PC-9 (cell line): Measurements from ENCODE around the gene KCNQ5. TPM values are rescaled to one million over a fixed set of nuclear protein-coding genes. Genes with fewer than 3 reads are reported as not detected.

Experiments used
- BruUV-seq: library from RNA; stranded (reverse); fragments of 400-500 nt; replicated peaks from 2 replicates; lab custom pipeline; 2021; lab: Mats Ljungman, UMichigan
- CTCF ChIA-PET: fragments of 300-600 bp; sonication (Branson Sonifier 250); formaldehyde crosslinking; loops from one replicate; lab custom pipeline; 2022; ENCODE audit warnings: antibody characterized with exemption; lab: Charles Lee
- POLR2A ChIA-PET: fragments of 300-600 bp; sonication (Branson Sonifier 250); formaldehyde crosslinking; loops from one replicate; lab custom pipeline; 2022; ENCODE audit warnings: antibody characterized with exemption; ENCODE audit not compliant: unreplicated experiment; lab: Charles Lee
- DNase-seq, 2 experiments: peaks; one replicate each; pipeline versions ENCODE4 v3.0.0 to v3.0.0-alpha.2; 2015 to 2022; ENCODE audit warnings: mixed read lengths in 1 of 2
- H2AFZ ChIP-seq: fragments of 200-600 bp; sonication (generic); 2 replicates; pipeline ENCODE4 v1.8.1; 2017; ENCODE audit warnings: antibody characterized with exemption
- H3F3A ChIP-seq: fragments of 200-600 bp; sonication (generic); 2 replicates; pipeline ENCODE4 v1.8.1; 2017; ENCODE audit warnings: antibody characterized with exemption, mild to moderate bottlenecking, low read depth; ENCODE audit not compliant: insufficient read depth
- H3K27ac ChIP-seq: fragments of 200-600 bp; sonication (generic); 2 replicates; pipeline ENCODE4 v1.6.1; 2016; ENCODE audit warnings: mixed run types
- H3K27me3 ChIP-seq: fragments of 200-600 bp; sonication (generic); 2 replicates; pipeline ENCODE4 v1.6.1; 2016; ENCODE audit warnings: low read depth, mixed run types; ENCODE audit not compliant: insufficient read depth
- H3K36me3 ChIP-seq: fragments of 200-600 bp; sonication (generic); 2 replicates; pipeline ENCODE4 v1.6.1; 2016; ENCODE audit warnings: low read depth, mixed run types
- H3K4me1 ChIP-seq: fragments of 200-600 bp; sonication (generic); replicated peaks from 2 replicates; pipeline ENCODE4 v1.6.1; 2016; ENCODE audit warnings: mixed run types; ENCODE audit not compliant: insufficient read depth
- H3K4me2 ChIP-seq: fragments of 200-600 bp; sonication (generic); 2 replicates; pipeline ENCODE4 v1.6.1; 2017; ENCODE audit warnings: mixed run types
- H3K4me3 ChIP-seq: fragments of 200-600 bp; sonication (generic); 2 replicates; pipeline ENCODE4 v1.6.1; 2016; ENCODE audit warnings: mixed run types
- H3K79me2 ChIP-seq: fragments of 200-600 bp; sonication (generic); 2 replicates; pipeline ENCODE4 v1.6.1; 2017; ENCODE audit warnings: low read depth, mixed run types
- H3K9me2 ChIP-seq: fragments of 200-600 bp; sonication (generic); 2 replicates; pipeline ENCODE4 v1.8.1; 2017; ENCODE audit warnings: mild to moderate bottlenecking; ENCODE audit not compliant: insufficient read depth
- H3K9me3 ChIP-seq: fragments of 200-600 bp; sonication (generic); 2 replicates; pipeline ENCODE4 v1.8.1; 2016; ENCODE audit warnings: low read depth; ENCODE audit not compliant: insufficient read depth
- H4K20me1 ChIP-seq: fragments of 200-600 bp; sonication (generic); 2 replicates; pipeline ENCODE4 v1.8.1; 2017; ENCODE audit not compliant: insufficient read depth
- EZH2 ChIP-seq: fragments of 200-600 bp; sonication (generic); IDR thresholded peaks from 2 replicates; pipeline ENCODE4 v1.8.0; 2017; ENCODE audit warnings: antibody characterized with exemption, low read depth
- intact Hi-C: fragments of 100-400 bp; cut with micrococcal nuclease; formaldehyde crosslinking; loops from one replicate; pipeline ENCODE4 v1.10.0; 2022; ENCODE audit not compliant: unreplicated experiment
- total RNA-seq: library from RNA; stranded (reverse); gene quantifications from 2 replicates; pipeline ENCODE4 v1.2.3, GENCODE V29; 2021
- TF ChIP-seq, protein P1 (sequence below): fragments of 200-600 bp; sonication (generic); conservative IDR thresholded peaks from 2 replicates; pipeline ENCODE4 v1.6.1; 2017; ENCODE audit warnings: mixed run types, antibody characterized with exemption, mild to moderate bottlenecking, moderate library complexity

The KCNQ5 gene
- total RNA-seq, 1 experiment from 2014 or later = 0.20 TPM

DNA sequence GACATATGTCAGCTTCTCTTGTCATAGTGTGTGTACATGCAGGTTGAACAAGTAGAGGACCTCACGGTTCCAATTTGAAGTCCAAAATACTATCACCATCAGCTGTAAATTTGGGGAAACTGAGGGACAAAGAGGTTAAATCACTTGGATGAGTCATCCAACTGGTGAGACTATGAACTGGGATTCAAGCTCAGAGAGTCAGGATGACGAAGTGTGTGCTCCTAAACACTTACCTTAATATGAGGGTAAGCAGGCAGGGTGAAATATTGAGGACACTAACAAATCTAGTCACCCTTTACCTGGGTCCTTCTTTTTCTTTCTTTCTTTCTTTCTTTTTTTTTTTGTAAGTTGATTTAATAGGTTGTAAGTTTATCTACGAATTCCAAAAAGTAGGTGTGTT is 198.3 kb downstream of the KCNQ5 start:
- CTCF ChIA-PET = no interaction called here
- Histone ChIP-seq H3K36me3 (no peaks in the 10 kb centered on the region), H3K9me2 (no peaks in the 10 kb centered on the region), H3K27ac (no peak overlapping the region), H3K79me2 (no peaks in the 10 kb centered on the region), H3K9me3 (no peaks in the 10 kb centered on the region; the same call in 1 of the 2 replicates), H4K20me1 (no peaks in the 10 kb centered on the region), H2AFZ (no peak overlapping the region), H3F3A (no peaks in the 10 kb centered on the region), H3K4me1 (no peaks in the 10 kb centered on the region), H3K27me3 (no peaks in the 10 kb centered on the region), H3K4me3 (no peak overlapping the region), H3K4me2 (no peak overlapping the region)
- BruUV-seq = no TSS peak
- TF ChIP-seq, protein P1, sequence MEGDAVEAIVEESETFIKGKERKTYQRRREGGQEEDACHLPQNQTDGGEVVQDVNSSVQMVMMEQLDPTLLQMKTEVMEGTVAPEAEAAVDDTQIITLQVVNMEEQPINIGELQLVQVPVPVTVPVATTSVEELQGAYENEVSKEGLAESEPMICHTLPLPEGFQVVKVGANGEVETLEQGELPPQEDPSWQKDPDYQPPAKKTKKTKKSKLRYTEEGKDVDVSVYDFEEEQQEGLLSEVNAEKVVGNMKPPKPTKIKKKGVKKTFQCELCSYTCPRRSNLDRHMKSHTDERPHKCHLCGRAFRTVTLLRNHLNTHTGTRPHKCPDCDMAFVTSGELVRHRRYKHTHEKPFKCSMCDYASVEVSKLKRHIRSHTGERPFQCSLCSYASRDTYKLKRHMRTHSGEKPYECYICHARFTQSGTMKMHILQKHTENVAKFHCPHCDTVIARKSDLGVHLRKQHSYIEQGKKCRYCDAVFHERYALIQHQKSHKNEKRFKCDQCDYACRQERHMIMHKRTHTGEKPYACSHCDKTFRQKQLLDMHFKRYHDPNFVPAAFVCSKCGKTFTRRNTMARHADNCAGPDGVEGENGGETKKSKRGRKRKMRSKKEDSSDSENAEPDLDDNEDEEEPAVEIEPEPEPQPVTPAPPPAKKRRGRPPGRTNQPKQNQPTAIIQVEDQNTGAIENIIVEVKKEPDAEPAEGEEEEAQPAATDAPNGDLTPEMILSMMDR = no peak
- no peak for TF ChIP-seq EZH2
- POLR2A ChIA-PET = no interaction called here
- no peak for DNase-seq
- intact Hi-C loops = no loop called here

DNA sequence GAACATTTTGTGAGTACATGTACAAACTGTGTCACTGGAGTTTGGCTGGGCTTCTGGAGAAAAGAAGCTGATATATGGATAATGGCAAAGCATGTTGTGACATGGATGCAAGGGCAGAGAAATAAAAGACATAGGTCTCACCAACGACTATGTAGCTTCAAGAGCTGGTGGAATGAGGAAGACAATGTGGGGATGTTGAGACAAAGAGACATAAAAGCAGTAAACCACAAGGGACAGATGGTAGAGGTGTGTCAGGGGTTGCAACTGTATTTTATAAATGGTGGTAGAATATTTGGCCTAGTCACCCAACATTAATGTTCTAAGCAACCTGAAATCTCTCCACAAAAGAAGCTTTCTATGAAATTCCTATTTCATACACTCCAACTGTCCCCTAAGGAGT is 199.0 kb downstream of the KCNQ5 start:
- Histone ChIP-seq H3K79me2 (no peaks in the 10 kb centered on the region), H4K20me1 (no peaks in the 10 kb centered on the region), H3K9me3 (no peaks in the 10 kb centered on the region; the same call in 1 of the 2 replicates), H3K4me3 (no peak overlapping the region), H3F3A (no peaks in the 10 kb centered on the region), H3K4me2 (no peak overlapping the region), H2AFZ (no peak overlapping the region), H3K9me2 (no peaks in the 10 kb centered on the region), H3K27me3 (no peaks in the 10 kb centered on the region), H3K36me3 (no peaks in the 10 kb centered on the region), H3K4me1 (no peaks in the 10 kb centered on the region), H3K27ac (no peak overlapping the region)
- TF ChIP-seq EZH2 = no peak
- TF ChIP-seq, protein P1 = no peak
- BruUV-seq = no TSS peak
- DNase-seq = no peak
- ChIA-PET CTCF (no interaction called here), POLR2A (no interaction called here)
- intact Hi-C loops = no loop called here

DNA sequence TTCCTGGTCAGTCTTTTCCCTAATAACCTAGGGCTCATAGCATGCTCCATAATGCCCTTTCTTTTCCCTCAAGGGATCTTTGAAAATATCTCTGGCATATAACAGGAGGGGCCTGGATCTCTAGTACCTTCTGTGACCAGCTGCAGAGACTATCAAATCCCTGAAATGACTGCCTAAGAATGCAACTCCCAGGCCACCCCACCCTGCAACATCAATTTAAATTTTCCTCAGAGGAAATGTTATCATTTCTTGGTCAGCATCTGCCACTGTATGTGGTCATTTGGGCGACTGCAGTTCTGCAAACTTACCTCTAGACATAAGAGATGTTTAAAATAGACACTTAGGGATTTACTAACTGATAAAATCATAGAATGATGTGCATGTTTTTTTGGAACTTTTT is 200.2 kb downstream of the KCNQ5 start:
- no TSS peak for BruUV-seq
- intact Hi-C loops = no loop called here
- CTCF ChIA-PET = no interaction called here

More for the DNA sequence above, 200.2 kb downstream of the KCNQ5 start:
- H3K27ac ChIP-seq = no peak overlapping the region
- no peaks in the 10 kb centered on the region for H3K79me2 ChIP-seq
- no peaks in the 10 kb centered on the region for H3K4me1 ChIP-seq
- no peak overlapping the region for H3K4me3 ChIP-seq
- no peak overlapping the region for H3K4me2 ChIP-seq
- no peak overlapping the region for H2AFZ ChIP-seq
- no peaks in the 10 kb centered on the region for H4K20me1 ChIP-seq
- H3K27me3 ChIP-seq = no peaks in the 10 kb centered on the region
- H3K9me2 ChIP-seq = peaks cover 3% of the 10 kb centered on the region; the same call in 1 of the 2 replicates
- TF ChIP-seq, protein P1 = no peak
- TF ChIP-seq EZH2 = no peak
- H3F3A ChIP-seq = no peaks in the 10 kb centered on the region
- no peaks in the 10 kb centered on the region; the same call in 1 of the 2 replicates for H3K9me3 ChIP-seq
- H3K36me3 ChIP-seq = no peaks in the 10 kb centered on the region
- POLR2A ChIA-PET = no interaction called here
- DNase-seq = no peak
